ENCODE data around the gene FEM1A. TPM values are rescaled to one million over a fixed set of nuclear protein-coding genes. Genes with fewer than 3 reads are reported as not detected.
A peak's percentile ranks its signal among the peaks of the same experiment; 100 is the strongest.
"Not testable (repeated sequence)": the region's sequence is repeated elsewhere in the genome, so short reads cannot be mapped to it uniquely, and the experiment has no call there.

FEM1A gene
- total and polyA plus RNA-seq, 2 experiments from 2014 or later, result 1.1 to 11.0 TPM

GRCh38 chr19:4831304-4831978, 39.9 kb downstream of the FEM1A start, which contains the start of gene TICAM1:
TICAM1 (minus strand) TSS chr19:4831712; CDS start chr19:4818377, 13,335 bp downstream.
- no peak for TF ChIP-seq EZH2 (IDR thresholded peaks at IDR 0.05; ENCODE audit: insufficient read depth, poor library complexity, severe bottlenecking)
- no peak for TF ChIP-seq EZH2phosphoT487 (IDR thresholded peaks at IDR 0.05; ENCODE audit: insufficient read depth, low read depth)
- WGBS, 2 experiments (ENCODE audit: low coverage in 1 of 2, low lambda C conversion rate in 2 of 2, missing lambda C conversion rate in 2 of 2), result 1% methylated on average over 34 to 44 of the region's 52 CpGs
- Histone ChIP-seq H3K4me2 (ENCODE audit: unreplicated experiment) (peak within 1 kb of the TSS; percentile 99), H3K27ac (peak within 1 kb of the TSS; percentile 74), H4K20me1 (ENCODE audit: insufficient read depth) (peaks cover 5% of the 10 kb centered on the region; the same call in 1 of the 2 replicates), H3K79me2 (ENCODE audit: insufficient read depth) (peaks cover 63% of the 10 kb centered on the region), H3K9ac (peak within 1 kb of the TSS; percentile 96), H2AFZ (peak within 1 kb of the TSS; percentile 86), H3K9me3 (ENCODE audit: low read depth) (no peaks in the 10 kb centered on the region), H3K27me3 (replicated peaks; ENCODE audit: insufficient read depth) (no peaks in the 10 kb centered on the region), H3K36me3 (ENCODE audit: low read depth) (no peaks in the 10 kb centered on the region), H3K9me2 (ENCODE audit: insufficient read depth) (no peaks in the 10 kb centered on the region), H3K4me1 (ENCODE audit: insufficient read depth) (peaks cover 14% of the 10 kb centered on the region; the same call in 1 of the 2 replicates), H3K4me3 (peak within 1 kb of the TSS; percentile 91), H3F3A (ENCODE audit: insufficient read depth) (peaks cover 13% of the 10 kb centered on the region; the same call in 1 of the 2 replicates)
- DNase-seq, result peak; percentile 86
- in situ Hi-C loops (cut with MboI), result no loop called here

GRCh38 chr19:4831979-4832340, 40.4 kb downstream of the FEM1A start:
- H3K9me2 ChIP-seq (ENCODE audit: insufficient read depth); DNase-seq; H4K20me1 ChIP-seq (ENCODE audit: insufficient read depth); H3K27me3 ChIP-seq (replicated peaks; ENCODE audit: insufficient read depth); H3K9me3 ChIP-seq (ENCODE audit: low read depth); in situ Hi-C loops (cut with MboI); H3K36me3 ChIP-seq (ENCODE audit: low read depth): not testable (repeated sequence)
- 24% methylated on average over 9 of the region's 9 CpGs for WGBS, 2 experiments (ENCODE audit: low coverage in 1 of 2, low lambda C conversion rate in 2 of 2, missing lambda C conversion rate in 2 of 2)
- Histone ChIP-seq H3K27ac (peak overlapping the region; percentile 74), H3K4me1 (ENCODE audit: insufficient read depth) (peaks cover 14% of the 10 kb centered on the region; the same call in 1 of the 2 replicates), H3F3A (ENCODE audit: insufficient read depth) (peaks cover 13% of the 10 kb centered on the region), H3K4me2 (ENCODE audit: unreplicated experiment) (peak overlapping the region; percentile 99), H3K9ac (peak overlapping the region; percentile 96), H2AFZ (peak overlapping the region; percentile 86), H3K79me2 (ENCODE audit: insufficient read depth) (peaks cover 60% of the 10 kb centered on the region), H3K4me3 (peak overlapping the region; percentile 91)

DNA sequence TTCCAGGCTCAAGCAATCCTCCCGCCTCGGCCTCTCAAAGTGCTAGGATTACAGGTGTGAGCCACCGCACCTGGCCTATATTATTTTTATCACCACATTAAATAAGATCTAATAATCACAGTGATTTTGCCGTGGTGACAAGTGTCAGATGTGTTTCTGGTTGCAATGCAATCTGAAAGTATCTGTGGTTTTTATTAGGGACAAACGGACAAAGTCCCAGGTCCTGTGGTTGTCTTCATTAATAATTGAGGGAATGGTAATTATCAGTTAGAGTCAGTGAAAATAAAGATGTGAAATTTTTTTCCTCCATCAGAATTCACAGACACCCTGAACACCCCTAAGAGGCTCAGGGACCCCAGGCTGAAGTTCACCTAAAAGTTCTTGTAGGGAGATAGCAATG, 41.2 kb downstream of the FEM1A start:
- Histone ChIP-seq H3K36me3 (ENCODE audit: low read depth) (peaks cover 6% of the 10 kb centered on the region), H3K9me3 (ENCODE audit: low read depth) (no peaks in the 10 kb centered on the region), H3K27me3 (replicated peaks; ENCODE audit: insufficient read depth) (no peaks in the 10 kb centered on the region), H2AFZ (no peak overlapping the region), H3K4me2 (ENCODE audit: unreplicated experiment) (no peak overlapping the region), H3K4me3 (no peak overlapping the region), H3K9ac (no peak overlapping the region), H3F3A (ENCODE audit: insufficient read depth) (peaks cover 22% of the 10 kb centered on the region), H3K9me2 (ENCODE audit: insufficient read depth) (no peaks in the 10 kb centered on the region), H3K27ac (no peak overlapping the region), H3K79me2 (ENCODE audit: insufficient read depth) (peaks cover 55% of the 10 kb centered on the region), H3K4me1 (ENCODE audit: insufficient read depth) (peaks cover 14% of the 10 kb centered on the region; the same call in 1 of the 2 replicates), H4K20me1 (ENCODE audit: insufficient read depth) (peaks cover 5% of the 10 kb centered on the region; the same call in 1 of the 2 replicates)
- no peak for TF ChIP-seq EZH2phosphoT487 (IDR thresholded peaks at IDR 0.05; ENCODE audit: insufficient read depth, low read depth)
- in situ Hi-C loops (cut with MboI), result no loop called here
- no peak for DNase-seq
- WGBS, 2 experiments (ENCODE audit: low coverage in 1 of 2, low lambda C conversion rate in 2 of 2, missing lambda C conversion rate in 2 of 2), result 68 to 69% methylated on average over 5 of the region's 5 CpGs

DNA sequence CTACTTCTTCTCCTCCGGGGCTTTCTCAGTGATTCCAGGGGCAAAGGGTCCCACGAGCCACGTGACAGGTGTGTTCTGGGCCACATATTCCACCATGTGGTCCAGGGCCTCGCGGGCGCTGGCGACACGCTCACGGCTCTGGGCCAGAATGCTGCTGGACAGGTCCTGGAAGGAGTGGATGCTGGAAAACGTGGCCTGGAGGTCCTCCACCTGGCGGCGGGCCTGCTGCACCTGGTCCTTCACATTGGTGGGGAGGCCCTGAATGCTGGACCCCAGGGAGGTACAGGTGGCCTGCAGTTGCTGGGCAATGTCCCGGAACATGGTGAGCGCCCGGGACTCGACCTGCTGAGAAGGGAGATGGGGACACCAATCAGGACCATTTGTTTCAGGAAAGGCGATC, 47.7 kb downstream of the FEM1A start:
- Histone ChIP-seq H3K9me2 (ENCODE audit: insufficient read depth) (no peaks in the 10 kb centered on the region), H3K27ac (no peak overlapping the region), H3K4me1 (ENCODE audit: insufficient read depth) (peaks cover 15% of the 10 kb centered on the region), H3K4me3 (no peak overlapping the region), H3K79me2 (ENCODE audit: insufficient read depth) (peaks cover 13% of the 10 kb centered on the region), H4K20me1 (ENCODE audit: insufficient read depth) (no peaks in the 10 kb centered on the region), H3K9ac (no peak overlapping the region), H3K36me3 (ENCODE audit: low read depth) (peaks cover 35% of the 10 kb centered on the region), H3K4me2 (ENCODE audit: unreplicated experiment) (no peak overlapping the region), H3K27me3 (replicated peaks; ENCODE audit: insufficient read depth) (no peaks in the 10 kb centered on the region), H3F3A (ENCODE audit: insufficient read depth) (peaks cover 57% of the 10 kb centered on the region), H2AFZ (no peak overlapping the region), H3K9me3 (ENCODE audit: low read depth) (no peaks in the 10 kb centered on the region)
- 94 to 95% methylated on average over 17 of the region's 17 CpGs for WGBS, 2 experiments (ENCODE audit: low coverage in 1 of 2, low lambda C conversion rate in 2 of 2, missing lambda C conversion rate in 2 of 2)
- no peak for DNase-seq
- no peak for TF ChIP-seq EZH2phosphoT487 (IDR thresholded peaks at IDR 0.05; ENCODE audit: insufficient read depth, low read depth)
- no peak for TF ChIP-seq EZH2 (IDR thresholded peaks at IDR 0.05; ENCODE audit: insufficient read depth, poor library complexity, severe bottlenecking)
- in situ Hi-C loops (cut with MboI), result no loop called here
